Measurements from ENCODE around the gene ARHGEF26.

- TF ChIP-seq CTCF (IDR thresholded peaks at IDR 0.05; ENCODE audit: borderline replicate concordance, extremely low read depth, low read length, poor library complexity, severe bottlenecking), result no peak
- no peak for TF ChIP-seq EZH2 (IDR thresholded peaks at IDR 0.05; ENCODE audit: borderline replicate concordance, low read depth, low read length, severe bottlenecking)
Measured at GRCh38 chr3:154105218-154105975, 15.8 kb upstream of the ARHGEF26 start.

All from DND-41 (cell line).